Common myeloid progenitor, CD34-positive (primary cell): Measurements from ENCODE around the gene PCTP.

Source experiments
- CTCF ChIA-PET: fragments of 350-600 bp; sonication (Branson Sonifier 250); formaldehyde crosslinking; loops from one replicate; lab custom pipeline; 2021; ENCODE audit warnings: antibody characterized with exemption; lab: Charles Lee
- POLR2A ChIA-PET: fragments of 350-600 bp; sonication (Branson Sonifier 250); formaldehyde crosslinking; loops from one replicate; lab custom pipeline; 2021; ENCODE audit warnings: antibody characterized with exemption; lab: Charles Lee
- DNase-seq, 3 donors: peaks; one replicate each; pipeline versions ENCODE4 v3.0.0 to v3.0.0-alpha.2; 2013
- H3K27ac ChIP-seq, 2 experiments: 1 replicate in 1 of 2; 2 replicates in 1 of 2; pipeline ENCODE4 v1.7.0; 2013; ENCODE audit warnings: inconsistent platforms in 2 of 2, low read length in 2 of 2, mild to moderate bottlenecking in 2 of 2, low read depth in 1 of 2, moderate library complexity in 1 of 2; ENCODE audit not compliant: severe bottlenecking in 2 of 2, insufficient read depth in 1 of 2, poor library complexity in 1 of 2
- H3K27me3 ChIP-seq, 5 experiments: replicated peaks in 2 of 5; 1 replicate in 3 of 5; 2 replicates in 2 of 5; pipeline versions ENCODE4 v1.6.1 to v1.7.0; 2013; ENCODE audit warnings: low read length in 4 of 5, mild to moderate bottlenecking in 2 of 5, moderate library complexity in 2 of 5, inconsistent platforms in 1 of 5; ENCODE audit not compliant: insufficient read depth in 5 of 5, control insufficient read depth in 4 of 5
- H3K36me3 ChIP-seq, 4 experiments: 1 replicate in 2 of 4; 2 replicates in 2 of 4; pipeline versions ENCODE4 v1.6.1 to v1.7.0; 2013; ENCODE audit warnings: low read length in 3 of 4, control low read depth in 1 of 4, mild to moderate bottlenecking in 1 of 4; ENCODE audit not compliant: control insufficient read depth in 4 of 4, insufficient read depth in 4 of 4
- H3K4me1 ChIP-seq, 4 experiments: 1 replicate in 3 of 4; 2 replicates in 1 of 4; pipeline versions ENCODE4 v1.6.1 to v1.7.1; 2013; ENCODE audit warnings: low read length in 3 of 4, mild to moderate bottlenecking in 3 of 4, control low read depth in 1 of 4, inconsistent platforms in 1 of 4, moderate library complexity in 1 of 4; ENCODE audit not compliant: control insufficient read depth in 4 of 4, insufficient read depth in 4 of 4; ENCODE audit errors: control extremely low read depth in 1 of 4
- H3K4me3 ChIP-seq, 7 experiments: 1 replicate in 4 of 7; 2 replicates in 3 of 7; pipeline versions ENCODE4 v1.5.1 to v1.7.0; 2013; ENCODE audit warnings: mild to moderate bottlenecking in 7 of 7, low read length in 6 of 7, moderate library complexity in 6 of 7, inconsistent platforms in 2 of 7, low read depth in 2 of 7, control low read depth in 1 of 7; ENCODE audit not compliant: insufficient read depth in 4 of 7, control insufficient read depth in 1 of 7; ENCODE audit errors: extremely low read depth in 1 of 7
- H3K9me3 ChIP-seq, 5 experiments: 1 replicate in 4 of 5; 2 replicates in 1 of 5; pipeline versions ENCODE4 v1.6.1 to v1.7.1; 2013; ENCODE audit warnings: low read length in 4 of 5, mild to moderate bottlenecking in 2 of 5, inconsistent platforms in 1 of 5, low read depth in 1 of 5, moderate library complexity in 1 of 5; ENCODE audit not compliant: control insufficient read depth in 4 of 5, insufficient read depth in 2 of 5; ENCODE audit errors: control extremely low read depth in 1 of 5
- WGBS: methylation state at CpG from one replicate; pipeline ENCODE4 v1.1.5; 2013; ENCODE audit not compliant: insufficient coverage; 5-methylcytosine and 5-hydroxymethylcytosine counted together

Gene PCTP

GRCh38 chr17:55743103-55743679 is 7.7 kb upstream of the PCTP start:
- Histone ChIP-seq H3K27me3 (no peaks in the 10 kb centered on the region), H3K9me3 (no peaks in the 10 kb centered on the region), H3K4me3 (no peak overlapping the region), H3K27ac (no peak overlapping the region), H3K4me1 (no peaks in the 10 kb centered on the region), H3K36me3 (no peaks in the 10 kb centered on the region)
- CTCF ChIA-PET, result interaction anchor here (1.0 kb wide), 1 partner anchor 212 kb away, joined by 3 read pairs; no protein-coding TSS in a partner anchor
- WGBS, result 97% methylated on average over 3 of the region's 3 CpGs
- no peak for DNase-seq
- POLR2A ChIA-PET, result no interaction called here

DNA sequence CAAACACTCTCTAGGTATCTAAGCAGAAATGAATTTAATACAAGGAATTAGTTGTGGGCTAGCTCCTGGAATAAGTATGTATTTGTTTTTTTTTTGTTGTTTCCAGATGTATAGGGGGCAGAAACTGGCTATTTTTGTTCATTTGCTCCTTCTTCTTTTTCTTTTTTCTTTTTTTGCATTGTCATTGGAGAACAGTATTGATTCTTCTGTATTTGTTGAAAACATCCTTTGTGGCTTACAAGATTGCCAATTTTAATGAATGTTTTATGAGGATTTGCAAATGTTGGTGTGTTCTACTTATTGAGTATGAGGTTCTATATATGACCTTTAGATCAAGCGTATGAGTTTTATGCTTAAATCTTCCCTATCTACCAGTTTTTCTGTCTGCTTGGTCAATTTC is 5.6 kb upstream of the PCTP start:
- WGBS, result 100% methylated on average over 1 of the region's 1 CpG
- Histone ChIP-seq H3K27me3 (no peaks in the 10 kb centered on the region), H3K36me3 (no peaks in the 10 kb centered on the region), H3K4me1 (no peaks in the 10 kb centered on the region), H3K9me3 (no peaks in the 10 kb centered on the region), H3K4me3 (no peak overlapping the region), H3K27ac (no peak overlapping the region)
- ChIA-PET POLR2A (no interaction called here), CTCF (no interaction called here)
- DNase-seq, result no peak

DNA sequence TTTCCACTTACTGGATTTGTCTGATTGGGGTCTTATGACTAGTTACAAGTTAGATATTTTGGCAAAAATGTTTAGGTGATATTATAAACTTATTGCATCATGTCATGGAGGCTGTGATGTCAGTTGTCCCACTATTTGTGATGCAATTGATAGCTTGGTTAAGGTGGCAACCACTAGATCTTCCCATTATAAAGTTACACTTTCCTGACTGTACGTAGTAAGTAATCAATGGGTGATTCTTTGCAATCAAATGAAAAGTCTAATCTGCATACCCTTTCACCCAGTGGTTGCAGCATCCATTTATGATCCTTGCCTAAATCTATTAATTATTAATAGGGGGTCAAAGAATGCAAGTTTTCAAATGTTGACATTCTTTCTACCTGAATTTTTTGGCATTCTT is 4.4 kb upstream of the PCTP start:
- Histone ChIP-seq H3K27me3 (no peaks in the 10 kb centered on the region), H3K9me3 (no peaks in the 10 kb centered on the region), H3K27ac (no peak overlapping the region), H3K4me1 (peaks cover 1 to 4% (median 3%) of the 10 kb centered on the region in 4 experiments), H3K4me3 (no peak overlapping the region), H3K36me3 (no peaks in the 10 kb centered on the region)
- 86% methylated on average over 1 of the region's 1 CpG for WGBS
- ChIA-PET POLR2A (no interaction called here), CTCF (interaction anchor here (1.0 kb wide), 1 partner anchor 11 kb away, joined by 3 read pairs; no protein-coding TSS in a partner anchor)
- no peak for DNase-seq

DNA sequence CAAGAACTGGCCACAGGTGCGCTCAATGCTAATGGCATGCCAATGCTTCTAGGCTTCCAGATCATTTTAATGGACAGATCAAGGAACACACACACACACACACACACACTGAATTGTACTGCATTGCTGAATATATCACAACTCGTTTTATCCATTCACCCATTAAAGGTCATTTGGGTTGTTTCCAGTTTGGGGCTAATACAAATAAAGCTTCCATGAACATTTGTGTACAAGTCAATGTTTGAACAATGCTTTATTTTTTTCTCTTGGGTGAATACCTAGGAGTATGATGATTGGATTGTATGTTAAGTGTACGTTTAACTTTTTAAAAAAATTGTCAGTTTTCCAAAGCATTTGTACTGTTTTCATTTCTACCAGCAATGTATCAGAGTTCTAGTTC is 3.6 kb upstream of the PCTP start:
- no peak overlapping the region for H3K4me3 ChIP-seq
- no peaks in the 10 kb centered on the region for H3K27me3 ChIP-seq
- ChIA-PET CTCF (interaction anchor here (1.0 kb wide), 1 partner anchor 11 kb away, joined by 3 read pairs; no protein-coding TSS in a partner anchor), POLR2A (interaction anchor here (0.6 kb wide), 1 partner anchor 118 kb away, joined by 5 read pairs; no protein-coding TSS in a partner anchor)
- no peaks in the 10 kb centered on the region for H3K9me3 ChIP-seq
- no CpG with 5 or more reads among the region's 3 CpGs for WGBS
- no peak for DNase-seq
- H3K4me1 ChIP-seq, result peaks cover 5 to 10% (median 9%) of the 10 kb centered on the region in 4 experiments
- H3K27ac ChIP-seq, result no peak overlapping the region
- H3K36me3 ChIP-seq, result no peaks in the 10 kb centered on the region

DNA sequence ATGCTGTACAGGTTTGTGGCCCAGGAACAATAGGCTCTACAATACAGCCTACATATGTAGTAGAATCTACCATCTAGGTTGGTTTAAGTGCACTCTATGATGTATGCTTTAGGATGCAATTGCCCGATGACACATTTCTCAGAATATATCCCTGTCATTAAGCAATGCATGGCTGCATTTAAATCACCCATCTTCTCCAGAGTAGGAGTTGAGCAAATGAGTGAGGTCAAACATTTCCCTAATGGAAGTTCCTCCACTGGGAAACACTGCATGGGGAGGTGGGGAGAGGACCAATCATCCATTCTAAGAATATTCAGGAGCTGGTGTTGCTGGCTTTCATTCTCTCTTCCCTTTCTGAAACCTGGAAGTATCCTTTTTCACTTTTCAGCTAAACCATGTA is 2.0 kb upstream of the PCTP start:
- Histone ChIP-seq H3K4me3 (no peak overlapping the region), H3K27ac (no peak overlapping the region), H3K27me3 (no peaks in the 10 kb centered on the region), H3K4me1 (peaks cover 5 to 12% (median 9%) of the 10 kb centered on the region in 4 experiments), H3K9me3 (no peaks in the 10 kb centered on the region), H3K36me3 (peaks cover 0 to 4% (median 0%) of the 10 kb centered on the region in 4 experiments)
- no CpG with 5 or more reads among the region's 1 CpG for WGBS
- no peak for DNase-seq
- ChIA-PET CTCF (no interaction called here), POLR2A (no interaction called here)

- WGBS, result 95% methylated on average over 4 of the region's 4 CpGs
- no peak for DNase-seq
- peak overlapping the region in 1 of 7 experiments; percentile 90 for H3K4me3 ChIP-seq
- ChIA-PET CTCF (interaction anchor here (1.0 to 2.0 kb wide), 5 partner anchors 14 to 396 kb away, joined by 3 to 8 read pairs (median 4); no protein-coding TSS in a partner anchor), POLR2A (no interaction called here)
- H3K9me3 ChIP-seq, result no peaks in the 10 kb centered on the region
- peaks cover 5 to 12% (median 9%) of the 10 kb centered on the region in 4 experiments for H3K4me1 ChIP-seq
- H3K27ac ChIP-seq, result no peak overlapping the region
- H3K36me3 ChIP-seq, result peaks cover 0 to 8% (median 0%) of the 10 kb centered on the region in 4 experiments
- no peaks in the 10 kb centered on the region for H3K27me3 ChIP-seq
Measured at GRCh38 chr17:55749985-55750384, 866 bp upstream of the PCTP start.

DNA sequence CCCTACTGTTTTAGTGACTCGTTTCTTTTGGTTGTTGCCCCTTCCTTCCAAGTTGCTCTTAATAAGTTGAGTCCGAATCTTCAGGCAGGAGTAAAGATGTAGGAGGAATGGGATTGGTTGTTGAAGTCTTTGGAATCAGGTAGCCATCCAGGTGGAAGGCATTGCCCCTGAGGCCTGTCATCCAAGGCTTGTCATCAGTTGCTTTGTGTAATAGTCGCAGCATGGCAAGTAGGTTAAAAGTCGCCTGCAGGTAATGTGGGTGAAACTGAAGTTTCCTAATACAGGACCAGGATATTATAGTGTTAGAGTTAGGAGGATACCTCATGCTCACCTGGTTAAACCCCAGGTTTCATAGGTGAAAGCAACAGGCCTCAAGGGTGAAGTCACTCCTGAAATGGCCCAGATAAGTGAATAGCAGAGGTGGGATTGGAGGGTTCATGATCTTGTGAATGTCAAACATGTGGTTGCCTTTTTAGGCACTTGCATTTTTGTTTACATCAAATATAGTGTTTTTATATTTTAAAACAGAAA is 934 bp downstream of the PCTP start:
- Histone ChIP-seq H3K36me3 (peaks cover 0 to 8% (median 0%) of the 10 kb centered on the region in 4 experiments), H3K27me3 (no peaks in the 10 kb centered on the region), H3K4me3 (peak overlapping the region; percentile 79 to 96 (median 86)), H3K9me3 (no peaks in the 10 kb centered on the region), H3K27ac (peak overlapping the region in 1 of 2 experiments; percentile 64), H3K4me1 (peaks cover 5 to 12% (median 9%) of the 10 kb centered on the region in 4 experiments)
- ChIA-PET POLR2A (no interaction called here), CTCF (interaction anchor here (1.1 to 2.0 kb wide), 3 partner anchors 16 to 21 kb away, joined by 3 to 8 read pairs (median 7); no protein-coding TSS in a partner anchor)
- DNase-seq, result no peak
- WGBS, result 79% methylated on average over 4 of the region's 4 CpGs
